Body of pancreas (tissue), 4 donors: Measurements from ENCODE around the gene ZNF408. TPM values are rescaled to one million over a fixed set of nuclear protein-coding genes. Genes with fewer than 3 reads are reported as not detected.

Source experiments
- ATAC-seq: fragments of 150-250 bp; one replicate; pipeline ENCODE4 v1.9.1; 2016
- DNase-seq, 4 donors: peaks; one replicate each; pipeline ENCODE4 v3.0.0-alpha.2; 2019
- H3K27ac ChIP-seq, 4 donors: fragments of 200-600 bp; sonication (generic); 1 replicate in 3 of 4; 2 replicates in 1 of 4; pipeline versions ENCODE4 v1.5.1 to v1.6.1; 2016 to 2019; ENCODE audit warnings: mild to moderate bottlenecking in 1 of 4, mixed read lengths in 1 of 4, moderate library complexity in 1 of 4
- H3K27me3 ChIP-seq, 2 donors: fragments of 200-600 bp; sonication (generic); one replicate each; pipeline ENCODE4 v1.6.0; 2016; ENCODE audit warnings: mild to moderate bottlenecking in 1 of 2
- H3K36me3 ChIP-seq, 2 donors: fragments of 200-600 bp; sonication (generic); replicated peaks in 1 of 2; 2 replicates each; pipeline ENCODE4 v1.5.1; 2016; ENCODE audit warnings: low read depth in 2 of 2; ENCODE audit not compliant: insufficient read depth in 1 of 2
- H3K4me1 ChIP-seq: fragments of 200-600 bp; sonication (generic); one replicate; pipeline ENCODE4 v1.6.0; 2016
- H3K4me3 ChIP-seq, 2 donors: fragments of 200-600 bp; sonication (generic); 1 replicate in 1 of 2; 2 replicates in 1 of 2; pipeline ENCODE4 v1.5.1; 2016 to 2019
- H3K9me3 ChIP-seq, 3 donors: fragments of 200-600 bp; sonication (generic); 1 replicate in 2 of 3; 2 replicates in 1 of 3; pipeline ENCODE4 v1.5.1; 2016
- CTCF ChIP-seq, 7 experiments: fragments of 450-650 bp in 4 of 7; fragments of 200-600 bp in 3 of 7; sonication (generic) in 3 of 7; IDR thresholded peaks; one replicate each; pipeline ENCODE4 v1.5.1; 2016 to 2019; ENCODE audit warnings: antibody characterized with exemption in 7 of 7
- POLR2A ChIP-seq, 3 donors: fragments of 450-650 bp; IDR thresholded peaks; one replicate each; pipeline ENCODE4 v1.6.1; 2016; ENCODE audit warnings: antibody characterized with exemption in 3 of 3, mild to moderate bottlenecking in 2 of 3
- WGBS, 2 donors: methylation state at CpG; one replicate each; pipeline ENCODE4 v1.1.5; 2017; 5-methylcytosine and 5-hydroxymethylcytosine counted together
- intact Hi-C: fragments of 100-400 bp; cut with DNase I; formaldehyde crosslinking; loops from one replicate; pipeline ENCODE4 v1.15.1; 2023
- microRNA-seq, 2 donors: library from miRNA; unstranded; fragments of <30 nt; microRNA quantifications; one replicate each; pipeline ENCODE4, GENCODE V29; 2016; ENCODE audit warnings: borderline number of aligned reads in 2 of 2, borderline replicate concordance in 2 of 2
- small RNA-seq: library from RNA; depleted of rRNA; stranded (forward); fragments of <200 nt; gene quantifications from one replicate; pipeline ENCODE3, GENCODE V24; 2016
- total RNA-seq, 2 donors: library from RNA; depleted of rRNA; stranded (reverse); fragments of >200 nt; gene quantifications; one replicate each; pipeline ENCODE4 v1.1.0, GENCODE V29; 2016

Gene ZNF408
- total RNA-seq, 2 donors from 2014 or later, result 6.5 to 7.9 TPM

DNA sequence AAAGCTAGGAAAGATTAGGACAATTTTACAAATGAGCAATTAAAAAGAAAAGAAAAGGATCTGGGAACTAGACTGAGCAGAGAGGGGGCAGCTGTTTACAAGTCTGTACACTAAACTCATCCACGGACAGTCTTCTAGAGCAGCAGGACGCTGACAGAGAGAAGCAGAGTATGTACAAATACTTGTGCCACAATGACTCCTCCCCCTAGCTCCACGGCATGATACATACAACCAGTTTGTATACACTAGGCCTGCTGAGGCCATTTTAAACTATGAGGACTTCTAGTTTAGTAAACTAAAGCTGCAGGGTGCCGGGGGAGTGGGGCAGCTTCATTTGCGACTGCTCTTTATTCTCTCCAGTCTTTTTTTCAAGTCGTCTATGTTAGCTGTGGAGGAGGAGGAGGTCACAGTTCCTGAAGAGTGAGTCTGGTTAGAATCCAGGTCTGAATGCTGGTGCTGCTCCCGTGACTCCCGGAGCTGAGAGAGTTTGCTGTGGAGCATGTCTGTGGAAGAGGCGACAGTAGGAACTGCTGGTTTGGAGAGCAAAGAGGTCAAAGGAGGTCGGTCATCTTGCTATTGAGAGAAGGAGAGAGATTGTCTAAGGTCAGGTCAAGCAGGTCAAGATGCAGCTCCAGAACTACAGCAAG, 43.0 kb downstream of the ZNF408 start:
- Histone ChIP-seq H3K27ac (no peak overlapping the region), H3K9me3 (no peaks in the 10 kb centered on the region), H3K4me3 (no peak overlapping the region), H3K4me1 (no peaks in the 10 kb centered on the region), H3K27me3 (no peaks in the 10 kb centered on the region), H3K36me3 (peaks cover 6 to 19% of the 10 kb centered on the region in 2 donors)
- 78 to 88% methylated on average over 10 of the region's 10 CpGs for WGBS, 2 donors
- intact Hi-C loops, result no loop called here
- DNase-seq (no peak), ATAC-seq (no peak)
- no peak for TF ChIP-seq CTCF (IDR thresholded peaks at IDR 0.05)

DNA sequence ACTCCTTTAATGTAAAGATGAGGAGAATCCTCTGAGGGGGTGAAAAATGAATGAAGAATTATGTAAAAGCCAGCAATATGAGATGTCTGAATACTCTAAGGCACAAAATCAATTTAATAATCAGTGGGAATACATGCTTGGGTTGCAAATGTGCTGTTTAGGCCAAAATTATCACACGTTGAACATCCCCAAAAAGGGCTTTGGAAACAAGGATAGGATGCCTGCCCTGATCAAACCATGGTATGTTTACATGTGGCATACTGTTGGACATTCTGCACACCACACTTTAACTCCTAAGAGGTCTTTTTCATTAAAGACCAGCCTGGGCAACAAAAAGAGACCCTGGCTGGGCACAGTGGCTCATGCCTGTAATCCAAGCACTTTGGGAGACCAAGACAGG, 44.5 kb downstream of the ZNF408 start:
- 85 to 89% methylated on average over 1 of the region's 1 CpG for WGBS, 2 donors
- peaks cover 6 to 23% of the 10 kb centered on the region in 2 donors for H3K36me3 ChIP-seq
- TF ChIP-seq POLR2A (IDR thresholded peaks at IDR 0.05) (no peak), CTCF (IDR thresholded peaks at IDR 0.05) (no peak)
- no peak overlapping the region for H3K27ac ChIP-seq
- no peak overlapping the region for H3K4me3 ChIP-seq
- H3K4me1 ChIP-seq, result no peaks in the 10 kb centered on the region
- intact Hi-C loops, result no loop called here
- ATAC-seq (no peak), DNase-seq (no peak)
- H3K27me3 ChIP-seq, result no peaks in the 10 kb centered on the region
- H3K9me3 ChIP-seq, result no peaks in the 10 kb centered on the region

GRCh38 chr11:46745995-46746394, 45.2 kb downstream of the ZNF408 start:
- H3K4me3 ChIP-seq, result no peak overlapping the region
- DNase-seq, result no peak
- ATAC-seq, result no peak
- H3K27ac ChIP-seq, result no peak overlapping the region
- no peak for TF ChIP-seq CTCF (IDR thresholded peaks at IDR 0.05)
- TF ChIP-seq POLR2A (IDR thresholded peaks at IDR 0.05), result no peak
- H3K4me1 ChIP-seq, result no peaks in the 10 kb centered on the region
- WGBS, 2 donors, result 87 to 91% methylated on average over 3 of the region's 3 CpGs
- intact Hi-C loops, result no loop called here
- no peaks in the 10 kb centered on the region for H3K27me3 ChIP-seq
- H3K36me3 ChIP-seq, result peaks cover 6 to 30% of the 10 kb centered on the region in 2 donors
- no peaks in the 10 kb centered on the region for H3K9me3 ChIP-seq

- no peaks in the 10 kb centered on the region for H3K9me3 ChIP-seq
- DNase-seq, result no peak
- ATAC-seq, result no peak
- no peaks in the 10 kb centered on the region for H3K4me1 ChIP-seq
- peaks cover 6 to 31% of the 10 kb centered on the region in 2 donors for H3K36me3 ChIP-seq
- 94 to 95% methylated on average over 6 of the region's 6 CpGs for WGBS, 2 donors
- no peak overlapping the region for H3K4me3 ChIP-seq
- intact Hi-C loops, result no loop called here
- H3K27ac ChIP-seq, result no peak overlapping the region
- TF ChIP-seq POLR2A (IDR thresholded peaks at IDR 0.05) (no peak), CTCF (IDR thresholded peaks at IDR 0.05) (no peak)
- no peaks in the 10 kb centered on the region for H3K27me3 ChIP-seq
These were observed 46.3 kb downstream of the ZNF408 start for GRCh38 chr11:46747150-46747549.

Small RNAs within 50 kb of the gene (microRNA-seq; reads per million reads assigned to microRNA genes)
- gene MIR5582, result 0 to 0.45 reads per million in 2 donors

Small RNAs within 50 kb of the gene (small RNA-seq; reads per million reads assigned to genes)
- gene MIR5582, result not detected

Other genes starting within 250 kb of the ZNF408 start
- 10 to 100 TPM; 17.6 to 43.2 TPM for gene AMBRA1, start 107.0 kb upstream of the ZNF408 start, total RNA-seq
- gene HARBI1, start 83.8 kb upstream of the ZNF408 start, total RNA-seq, result 1 to 10 TPM; 2.0 to 2.6 TPM
- 10 to 100 TPM; 36.8 to 76.8 TPM for gene ATG13, start 83.5 kb upstream of the ZNF408 start, total RNA-seq
- gene ARHGAP1, start 412 bp upstream of the ZNF408 start, total RNA-seq, result 10 to 100 TPM; 27.8 to 43.5 TPM
- gene F2, start 18.2 kb downstream of the ZNF408 start, total RNA-seq, result not detected
- 10 to 100 TPM; 22.8 to 24.7 TPM for gene CKAP5, start 145.2 kb downstream of the ZNF408 start, total RNA-seq
- gene LRP4, start 217.5 kb downstream of the ZNF408 start, total RNA-seq, result 10 to 100 TPM; 10.6 to 20.4 TPM
- 10 to 100 TPM; 11.2 to 13.2 TPM for gene CSTPP1, start 235.7 kb downstream of the ZNF408 start, total RNA-seq